ENCODE measurements around the gene PITPNM3.

Gene PITPNM3

GRCh38 chr17:6534846-6535514, 21.4 kb downstream of the PITPNM3 start:
- Histone ChIP-seq H3K9me3 (ENCODE audit: low read length) (no peaks in the 10 kb centered on the region), H3K4me3 (ENCODE audit: low read depth in 1 of 2, low read length in 2 of 2) (no peak overlapping the region), H3K9ac (ENCODE audit: low read length) (no peak overlapping the region), H3K27me3 (ENCODE audit: control insufficient read depth in 1 of 2, insufficient read depth in 2 of 2, low read length in 2 of 2) (no peaks in the 10 kb centered on the region), H3K4me1 (ENCODE audit: insufficient read depth, low read length) (peaks cover 5% of the 10 kb centered on the region), H3K36me3 (ENCODE audit: insufficient read depth, low read length) (peaks cover 11% of the 10 kb centered on the region), H3K27ac (ENCODE audit: low read depth, low read length) (no peak overlapping the region)

DNA sequence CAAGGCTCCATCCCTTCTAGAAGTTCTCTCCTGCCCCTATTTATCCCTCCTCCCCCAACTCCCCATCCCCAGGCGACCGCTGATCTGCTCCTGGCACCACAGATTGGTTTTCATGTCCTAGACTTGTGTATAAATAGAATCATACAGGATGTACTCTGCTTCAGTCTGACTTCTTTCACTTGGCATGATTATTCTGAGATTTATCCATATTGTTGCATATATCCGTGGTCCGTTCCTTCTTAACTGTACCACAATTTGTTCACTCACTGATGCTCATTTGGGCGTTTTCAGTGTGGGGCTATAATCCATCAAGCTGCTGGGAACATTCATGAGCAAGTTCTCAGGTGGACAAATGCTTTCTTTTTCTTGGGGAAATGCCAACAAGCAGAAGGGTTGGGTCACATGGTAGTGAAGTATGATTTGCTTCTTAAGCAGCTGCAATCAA, 23.9 kb downstream of the PITPNM3 start:
- H3K36me3 ChIP-seq (ENCODE audit: insufficient read depth, low read length) = peaks cover 5% of the 10 kb centered on the region
- H3K9ac ChIP-seq (ENCODE audit: low read length) = no peak overlapping the region
- peaks cover 5% of the 10 kb centered on the region for H3K4me1 ChIP-seq (ENCODE audit: insufficient read depth, low read length)
- H3K9me3 ChIP-seq (ENCODE audit: low read length) = no peaks in the 10 kb centered on the region
- H3K27ac ChIP-seq (ENCODE audit: low read depth, low read length) = no peak overlapping the region
- H3K27me3 ChIP-seq (ENCODE audit: control insufficient read depth in 1 of 2, insufficient read depth in 2 of 2, low read length in 2 of 2) = no peaks in the 10 kb centered on the region
- H3K4me3 ChIP-seq (ENCODE audit: low read depth in 1 of 2, low read length in 2 of 2) = no peak overlapping the region

DNA sequence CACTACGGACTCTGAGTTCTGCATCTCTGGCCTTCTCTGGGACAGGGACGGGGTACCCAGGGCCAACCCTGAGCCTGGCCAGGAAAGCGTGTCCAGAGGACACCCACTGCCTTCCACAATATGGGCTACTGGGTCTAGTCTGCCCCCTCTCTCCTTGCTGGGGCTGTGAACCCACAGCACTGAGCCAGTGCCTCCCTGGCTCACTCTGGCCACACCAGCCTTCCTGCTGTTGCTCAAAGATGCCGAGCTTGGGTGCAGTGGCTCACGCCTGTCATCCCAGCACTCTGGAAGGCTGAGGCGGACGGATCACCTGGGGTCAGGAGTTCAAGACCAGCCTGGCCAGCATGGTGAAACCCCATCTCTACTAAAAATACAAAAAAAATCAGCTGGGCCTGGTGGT, 24.8 kb downstream of the PITPNM3 start:
- H3K9me3 ChIP-seq (ENCODE audit: low read length) = no peaks in the 10 kb centered on the region
- H3K4me3 ChIP-seq (ENCODE audit: low read depth in 1 of 2, low read length in 2 of 2) = no peak overlapping the region
- H3K36me3 ChIP-seq (ENCODE audit: insufficient read depth, low read length) = no peaks in the 10 kb centered on the region
- no peaks in the 10 kb centered on the region for H3K27me3 ChIP-seq (ENCODE audit: control insufficient read depth in 1 of 2, insufficient read depth in 2 of 2, low read length in 2 of 2)
- H3K9ac ChIP-seq (ENCODE audit: low read length) = no peak overlapping the region
- no peak overlapping the region for H3K27ac ChIP-seq (ENCODE audit: low read depth, low read length)
- H3K4me1 ChIP-seq (ENCODE audit: insufficient read depth, low read length) = peaks cover 5% of the 10 kb centered on the region

DNA sequence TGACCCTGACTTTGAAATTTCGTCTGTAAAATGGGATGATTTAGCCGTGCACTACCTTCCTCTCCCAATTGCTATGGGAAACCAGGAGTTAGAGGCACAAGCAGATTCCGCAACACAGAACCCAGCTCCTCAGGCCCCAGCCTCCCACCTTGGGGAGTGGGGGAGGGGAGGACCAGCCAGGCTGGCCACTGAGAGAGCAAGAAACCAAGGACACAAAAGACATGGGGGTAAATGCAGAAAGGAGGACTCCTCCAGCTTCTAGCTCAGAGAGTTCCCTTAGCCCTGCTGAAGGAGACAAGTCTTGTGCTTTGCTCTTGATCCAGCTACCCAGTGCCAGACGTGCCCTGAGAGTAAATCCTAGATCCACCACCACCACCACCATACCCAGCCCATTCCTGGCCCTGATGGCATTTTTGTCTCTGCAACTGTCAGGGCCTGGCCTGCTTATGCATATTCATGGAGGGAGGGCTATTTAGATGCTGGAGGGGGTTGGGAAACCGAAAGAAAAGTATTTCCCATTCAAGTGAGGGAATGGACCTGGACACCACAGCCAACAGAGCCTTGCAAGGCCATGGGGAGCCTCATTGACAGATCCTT, 25.9 kb downstream of the PITPNM3 start:
- Histone ChIP-seq H3K27me3 (ENCODE audit: control insufficient read depth in 1 of 2, insufficient read depth in 2 of 2, low read length in 2 of 2) (no peaks in the 10 kb centered on the region), H3K27ac (ENCODE audit: low read depth, low read length) (no peak overlapping the region), H3K36me3 (ENCODE audit: insufficient read depth, low read length) (no peaks in the 10 kb centered on the region), H3K9ac (ENCODE audit: low read length) (no peak overlapping the region), H3K4me1 (ENCODE audit: insufficient read depth, low read length) (no peaks in the 10 kb centered on the region), H3K9me3 (ENCODE audit: low read length) (no peaks in the 10 kb centered on the region), H3K4me3 (ENCODE audit: low read depth in 1 of 2, low read length in 2 of 2) (no peak overlapping the region)

- H3K4me3 ChIP-seq (ENCODE audit: low read depth in 1 of 2, low read length in 2 of 2) = no peak overlapping the region
- no peaks in the 10 kb centered on the region for H3K27me3 ChIP-seq (ENCODE audit: control insufficient read depth in 1 of 2, insufficient read depth in 2 of 2, low read length in 2 of 2)
- no peak overlapping the region for H3K27ac ChIP-seq (ENCODE audit: low read depth, low read length)
- H3K4me1 ChIP-seq (ENCODE audit: insufficient read depth, low read length) = no peaks in the 10 kb centered on the region
- no peaks in the 10 kb centered on the region for H3K36me3 ChIP-seq (ENCODE audit: insufficient read depth, low read length)
- no peak overlapping the region for H3K9ac ChIP-seq (ENCODE audit: low read length)
- no peaks in the 10 kb centered on the region for H3K9me3 ChIP-seq (ENCODE audit: low read length)
These were observed 27.8 kb downstream of the PITPNM3 start for GRCh38 chr17:6528557-6528956.

- no peaks in the 10 kb centered on the region for H3K9me3 ChIP-seq (ENCODE audit: low read length)
- no peak overlapping the region for H3K4me3 ChIP-seq (ENCODE audit: low read depth in 1 of 2, low read length in 2 of 2)
- no peaks in the 10 kb centered on the region for H3K36me3 ChIP-seq (ENCODE audit: insufficient read depth, low read length)
- no peaks in the 10 kb centered on the region for H3K27me3 ChIP-seq (ENCODE audit: control insufficient read depth in 1 of 2, insufficient read depth in 2 of 2, low read length in 2 of 2)
- H3K27ac ChIP-seq (ENCODE audit: low read depth, low read length) = no peak overlapping the region
- H3K9ac ChIP-seq (ENCODE audit: low read length) = no peak overlapping the region
- no peaks in the 10 kb centered on the region for H3K4me1 ChIP-seq (ENCODE audit: insufficient read depth, low read length)
These were observed 29.8 kb downstream of the PITPNM3 start for GRCh38 chr17:6526362-6527152.

- no peak overlapping the region for H3K4me3 ChIP-seq (ENCODE audit: low read depth in 1 of 2, low read length in 2 of 2)
- no peak overlapping the region for H3K9ac ChIP-seq (ENCODE audit: low read length)
- no peaks in the 10 kb centered on the region for H3K36me3 ChIP-seq (ENCODE audit: insufficient read depth, low read length)
- H3K27ac ChIP-seq (ENCODE audit: low read depth, low read length) = no peak overlapping the region
- H3K9me3 ChIP-seq (ENCODE audit: low read length) = no peaks in the 10 kb centered on the region
- no peaks in the 10 kb centered on the region for H3K27me3 ChIP-seq (ENCODE audit: control insufficient read depth in 1 of 2, insufficient read depth in 2 of 2, low read length in 2 of 2)
- no peaks in the 10 kb centered on the region for H3K4me1 ChIP-seq (ENCODE audit: insufficient read depth, low read length)
These were observed 30.6 kb downstream of the PITPNM3 start for GRCh38 chr17:6525731-6526130.

- no peak overlapping the region for H3K4me3 ChIP-seq (ENCODE audit: low read depth in 1 of 2, low read length in 2 of 2)
- no peaks in the 10 kb centered on the region for H3K36me3 ChIP-seq (ENCODE audit: insufficient read depth, low read length)
- H3K9ac ChIP-seq (ENCODE audit: low read length) = no peak overlapping the region
- no peaks in the 10 kb centered on the region for H3K27me3 ChIP-seq (ENCODE audit: control insufficient read depth in 1 of 2, insufficient read depth in 2 of 2, low read length in 2 of 2)
- H3K9me3 ChIP-seq (ENCODE audit: low read length) = no peaks in the 10 kb centered on the region
- H3K4me1 ChIP-seq (ENCODE audit: insufficient read depth, low read length) = no peaks in the 10 kb centered on the region
- H3K27ac ChIP-seq (ENCODE audit: low read depth, low read length) = no peak overlapping the region
These were observed 31.2 kb downstream of the PITPNM3 start for GRCh38 chr17:6525141-6525540.

- no peak overlapping the region for H3K27ac ChIP-seq (ENCODE audit: low read depth, low read length)
- H3K9ac ChIP-seq (ENCODE audit: low read length) = no peak overlapping the region
- H3K4me1 ChIP-seq (ENCODE audit: insufficient read depth, low read length) = no peaks in the 10 kb centered on the region
- H3K4me3 ChIP-seq (ENCODE audit: low read depth in 1 of 2, low read length in 2 of 2) = no peak overlapping the region
- H3K27me3 ChIP-seq (ENCODE audit: control insufficient read depth in 1 of 2, insufficient read depth in 2 of 2, low read length in 2 of 2) = no peaks in the 10 kb centered on the region
- H3K36me3 ChIP-seq (ENCODE audit: insufficient read depth, low read length) = no peaks in the 10 kb centered on the region
- no peaks in the 10 kb centered on the region for H3K9me3 ChIP-seq (ENCODE audit: low read length)
These were observed 31.8 kb downstream of the PITPNM3 start for GRCh38 chr17:6524520-6524919.

DNA sequence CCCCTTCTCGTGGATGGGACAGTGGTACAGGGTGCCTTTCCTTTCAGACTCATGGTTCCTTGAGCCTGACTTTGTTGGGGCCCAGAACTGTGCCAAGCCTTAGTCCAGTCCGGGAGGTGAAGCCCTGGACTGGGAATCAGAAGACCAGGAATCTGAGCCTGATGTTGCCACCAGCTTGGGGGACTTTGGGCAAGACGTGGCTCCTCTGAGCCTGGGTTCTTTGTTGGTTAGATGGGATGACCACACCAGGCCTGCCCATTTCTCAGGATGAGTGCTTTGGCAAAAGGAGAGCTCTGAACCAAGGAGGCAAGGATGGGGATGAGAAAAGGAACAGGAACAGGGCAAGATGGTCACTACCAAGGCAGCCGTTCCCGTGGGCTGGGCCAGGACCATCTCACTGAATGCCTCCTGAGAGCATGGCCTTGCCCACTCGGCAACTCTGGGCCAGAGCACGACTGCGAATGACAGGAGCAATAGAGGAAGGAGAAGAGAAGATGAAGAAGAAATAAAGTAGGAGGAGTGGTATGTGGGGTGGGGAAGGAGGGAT, 32.5 kb downstream of the PITPNM3 start:
- H3K4me3 ChIP-seq (ENCODE audit: low read depth in 1 of 2, low read length in 2 of 2) = no peak overlapping the region
- H3K27me3 ChIP-seq (ENCODE audit: control insufficient read depth in 1 of 2, insufficient read depth in 2 of 2, low read length in 2 of 2) = no peaks in the 10 kb centered on the region
- H3K36me3 ChIP-seq (ENCODE audit: insufficient read depth, low read length) = no peaks in the 10 kb centered on the region
- H3K9me3 ChIP-seq (ENCODE audit: low read length) = no peaks in the 10 kb centered on the region
- H3K9ac ChIP-seq (ENCODE audit: low read length) = no peak overlapping the region
- no peak overlapping the region for H3K27ac ChIP-seq (ENCODE audit: low read depth, low read length)
- no peaks in the 10 kb centered on the region for H3K4me1 ChIP-seq (ENCODE audit: insufficient read depth, low read length)

- Histone ChIP-seq H3K4me3 (ENCODE audit: low read depth in 1 of 2, low read length in 2 of 2) (no peak overlapping the region), H3K4me1 (ENCODE audit: insufficient read depth, low read length) (no peaks in the 10 kb centered on the region), H3K9me3 (ENCODE audit: low read length) (no peaks in the 10 kb centered on the region), H3K9ac (ENCODE audit: low read length) (no peak overlapping the region), H3K36me3 (ENCODE audit: insufficient read depth, low read length) (no peaks in the 10 kb centered on the region), H3K27me3 (ENCODE audit: control insufficient read depth in 1 of 2, insufficient read depth in 2 of 2, low read length in 2 of 2) (no peaks in the 10 kb centered on the region), H3K27ac (ENCODE audit: low read depth, low read length) (no peak overlapping the region)
These were observed 33.0 kb downstream of the PITPNM3 start for GRCh38 chr17:6523330-6523729.
